HL-60/S4 treated with phorbol 12-myristate 13-acetate at 8.2 ng/mL for 4 days and 3 days (cell line): ENCODE data around the gene EVC.

ENCODE experiments used
- in situ Hi-C: fragments of 300-500 bp; cut with MboI; formaldehyde crosslinking; loops from 2 replicates; pipeline ENCODE4 v1.15.0; 2022; ENCODE audit warnings: low sequenced_read_pairs

The EVC gene

GRCh38 chr4:5710961-5711478 lies at the start of gene EVC:
Gene EVC (plus strand): TSS chr4:5711201. CDS start chr4:5711381, 180 bp downstream.
- in situ Hi-C loops, result no loop called here

DNA sequence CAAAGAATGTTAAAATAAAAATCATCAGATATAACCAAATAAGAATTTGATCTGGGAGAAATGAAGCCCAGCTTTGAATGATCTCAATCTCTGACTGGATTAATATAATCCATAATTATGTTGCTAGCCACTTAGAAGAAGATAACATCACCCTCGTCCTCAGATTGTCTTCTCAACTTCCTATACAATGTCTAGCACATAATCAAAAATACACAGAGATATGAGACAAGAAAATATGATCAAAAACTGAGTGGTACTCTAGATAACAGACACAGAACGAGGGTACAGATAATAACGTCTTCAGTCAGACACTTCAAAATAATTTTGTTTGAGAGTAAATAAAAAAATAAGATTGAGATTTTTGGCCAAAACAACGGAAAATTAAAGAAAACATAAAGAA lies 49.8 kb upstream of the EVC start:
- in situ Hi-C loops, result no loop called here

GRCh38 chr4:5662555-5662954 lies 48.4 kb upstream of the EVC start:
- in situ Hi-C loops, result no loop called here

DNA sequence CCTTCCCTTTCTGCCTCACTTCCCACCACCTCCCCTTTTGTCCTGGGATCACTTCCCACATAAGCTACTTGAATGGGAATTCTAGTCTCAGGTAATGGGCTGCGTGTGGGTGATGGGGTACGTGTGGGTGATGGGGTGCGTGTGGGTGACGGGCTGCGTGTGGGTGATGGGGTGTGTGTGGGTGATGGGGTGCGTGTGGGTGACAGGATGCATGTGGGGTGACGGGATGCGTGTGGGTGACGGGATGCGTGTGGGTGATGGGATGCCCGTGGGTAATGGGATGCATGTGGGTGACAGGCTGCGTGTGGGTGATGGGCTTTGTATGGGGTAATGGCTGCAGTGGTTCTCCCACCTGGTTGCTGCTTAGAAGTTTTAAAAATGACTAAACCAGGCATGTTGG lies 46.2 kb upstream of the EVC start:
- in situ Hi-C loops, result no loop called here

DNA sequence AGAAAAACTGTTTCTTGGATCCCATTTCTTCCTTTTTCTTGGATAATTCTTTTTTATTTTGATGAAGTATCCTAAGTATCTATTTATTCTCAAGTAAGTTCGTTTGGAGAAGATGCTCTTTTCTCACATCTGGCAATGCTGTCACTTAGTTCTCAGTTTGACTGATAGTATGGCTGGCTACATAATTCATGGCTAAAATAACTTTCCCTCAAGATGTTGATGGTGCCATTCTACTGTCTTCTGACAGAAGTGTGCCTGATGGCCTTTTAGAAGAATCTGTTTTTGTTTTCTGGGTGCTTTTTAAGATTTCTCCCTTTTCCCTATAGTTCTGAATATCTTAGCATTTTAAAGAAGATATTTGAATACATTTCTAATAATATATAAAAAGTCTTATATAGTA lies 44.3 kb upstream of the EVC start:
- in situ Hi-C loops, result no loop called here

GRCh38 chr4:5676763-5677162 lies 34.2 kb upstream of the EVC start:
- in situ Hi-C loops, result no loop called here

DNA sequence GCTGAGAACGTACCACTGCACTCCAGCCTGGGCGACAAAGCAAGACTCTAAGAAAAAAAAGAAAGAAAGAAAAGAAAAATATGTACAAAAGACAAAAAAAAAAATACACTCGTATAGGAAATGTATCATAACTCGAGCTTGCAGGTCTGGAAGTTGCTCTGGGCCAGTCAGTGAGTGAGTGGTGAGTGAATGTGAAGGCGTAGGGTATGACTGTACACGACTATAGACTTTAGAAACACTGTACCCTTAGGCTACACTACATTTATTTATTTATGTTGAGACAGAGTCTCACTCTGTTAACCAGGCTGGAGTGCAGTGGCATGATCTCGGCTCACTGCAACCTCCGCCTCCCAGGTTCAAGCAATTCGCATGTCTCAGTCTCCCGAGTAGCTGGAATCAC lies 32.0 kb upstream of the EVC start:
- in situ Hi-C loops, result no loop called here

DNA sequence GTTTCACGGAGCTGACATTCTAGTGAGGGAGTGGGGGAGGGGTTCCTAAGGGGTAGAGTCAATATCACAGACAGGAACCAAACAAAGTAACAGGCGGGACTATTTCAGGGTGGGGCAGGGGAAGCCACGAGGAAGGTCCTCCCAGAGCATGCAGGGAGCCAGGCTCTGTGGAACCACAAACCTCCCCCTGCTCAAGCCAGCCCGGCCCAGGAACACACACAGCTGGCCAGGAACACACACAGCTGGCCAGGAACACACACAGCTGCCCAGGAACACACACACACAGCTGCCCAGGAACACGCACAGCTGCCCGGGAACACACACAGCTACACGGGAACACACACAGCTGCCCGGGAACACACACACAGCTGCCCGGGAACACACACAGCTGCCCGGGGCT lies 27.4 kb upstream of the EVC start:
- in situ Hi-C loops, result no loop called here

- in situ Hi-C loops, result no loop called here
Observed at GRCh38 chr4:5685296-5685695, 25.7 kb upstream of the EVC start.

GRCh38 chr4:5686338-5686737 lies 24.7 kb upstream of the EVC start:
- in situ Hi-C loops, result no loop called here

- in situ Hi-C loops, result no loop called here
Observed at GRCh38 chr4:5689065-5689464, 21.9 kb upstream of the EVC start.

DNA sequence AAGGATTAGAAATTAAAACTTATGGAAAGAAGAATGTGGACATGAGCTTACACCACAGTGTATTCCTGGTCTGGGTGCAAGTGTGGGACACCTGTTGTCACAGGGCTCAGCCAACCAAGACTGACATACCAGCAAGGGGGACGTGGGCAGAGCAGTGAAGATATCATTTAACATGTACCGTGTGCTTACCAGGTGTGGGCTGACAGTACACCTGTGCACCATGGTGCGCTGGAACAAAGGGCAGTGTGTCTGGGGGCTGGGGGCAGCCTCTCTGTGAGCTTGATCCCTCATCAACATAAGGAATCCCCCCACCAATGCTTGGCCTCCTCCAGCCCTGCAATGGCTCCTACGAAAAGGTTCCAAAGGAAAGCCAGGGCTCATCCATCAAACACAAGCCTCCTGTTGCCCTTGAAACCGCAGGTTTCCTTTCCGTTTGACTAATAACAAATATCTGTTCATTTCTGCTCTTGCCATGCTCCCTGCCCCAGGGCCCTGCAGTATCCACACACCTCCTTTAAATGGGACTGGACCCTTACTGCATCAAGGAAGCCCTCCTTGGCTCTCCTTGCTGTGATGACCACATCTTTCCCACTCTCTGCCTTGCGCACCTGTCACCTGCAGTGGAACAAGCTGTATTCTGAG lies 19.4 kb upstream of the EVC start:
- in situ Hi-C loops, result no loop called here

DNA sequence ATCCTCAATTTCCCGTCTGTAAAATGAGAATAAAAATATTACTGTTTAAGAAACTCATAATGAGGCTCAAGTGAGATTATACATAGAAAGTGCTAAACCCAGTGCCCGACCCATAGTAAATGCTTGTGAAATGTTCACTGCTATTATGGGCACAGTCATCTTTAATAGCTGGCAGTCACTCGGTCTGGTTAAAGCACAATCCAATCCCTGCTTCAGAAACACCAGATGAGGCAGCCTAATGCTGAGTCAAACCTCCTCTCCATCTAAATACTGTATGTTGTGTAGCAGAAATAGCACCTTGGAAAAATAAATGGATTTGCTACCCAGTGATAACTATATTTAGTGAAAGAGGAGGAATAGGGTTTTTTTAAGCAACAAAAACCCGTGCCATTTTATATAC lies 17.1 kb upstream of the EVC start:
- in situ Hi-C loops, result no loop called here

GRCh38 chr4:5696341-5696740 lies 14.7 kb upstream of the EVC start:
- in situ Hi-C loops, result no loop called here

DNA sequence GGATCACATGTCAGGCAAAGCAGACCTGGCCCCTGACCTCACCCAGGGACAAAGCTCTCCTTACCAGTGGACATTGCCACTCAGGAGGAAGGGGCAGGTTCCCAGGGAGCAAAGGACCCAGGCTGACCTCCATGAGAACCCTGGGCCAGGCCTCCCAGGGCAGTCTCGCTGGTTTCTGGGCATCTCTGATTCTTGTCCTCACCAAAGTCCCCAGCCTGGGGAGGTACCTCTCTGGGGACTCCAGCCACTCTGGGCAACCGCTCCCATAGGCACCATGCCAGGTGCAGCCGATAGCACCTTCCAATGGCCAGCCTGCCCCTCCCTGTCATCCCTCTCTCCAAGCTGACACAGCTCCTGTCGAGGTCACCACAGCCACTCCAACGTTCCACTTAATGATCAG lies 10.5 kb upstream of the EVC start:
- in situ Hi-C loops, result no loop called here

- in situ Hi-C loops, result no loop called here
Observed at GRCh38 chr4:5701971-5702370, 9.0 kb upstream of the EVC start.

GRCh38 chr4:5703831-5704230 lies 7.2 kb upstream of the EVC start:
- in situ Hi-C loops, result no loop called here

GRCh38 chr4:5704276-5704675 lies 6.7 kb upstream of the EVC start:
- in situ Hi-C loops, result no loop called here

- in situ Hi-C loops, result no loop called here
Observed at GRCh38 chr4:5705647-5706320, 5.2 kb upstream of the EVC start.

- in situ Hi-C loops, result no loop called here
Observed at GRCh38 chr4:5706486-5707290, 4.3 kb upstream of the EVC start.

DNA sequence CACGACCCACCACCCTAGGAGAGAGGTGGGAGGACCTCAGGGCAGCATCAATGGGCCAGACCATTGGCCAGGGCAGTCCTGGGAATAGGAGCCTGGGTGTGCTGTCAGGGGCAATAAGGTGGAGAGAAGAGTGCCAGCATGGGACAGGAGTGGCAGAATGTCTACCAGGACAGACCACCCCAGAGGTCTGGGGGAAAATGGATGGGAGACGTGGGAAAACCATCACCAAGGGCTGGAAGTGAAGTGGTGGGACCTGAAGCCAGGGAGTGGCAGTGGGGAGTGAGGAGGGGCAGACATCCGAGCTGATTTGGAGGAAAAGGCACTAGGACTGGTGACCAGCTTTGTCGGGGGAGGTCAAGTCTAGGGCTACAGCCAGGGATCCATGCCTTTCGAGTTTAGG lies 3.6 kb upstream of the EVC start:
- in situ Hi-C loops, result no loop called here
